HL-60 (cell line): Measurements from ENCODE around the gene GPR142.

Source experiments
- POLR2AphosphoS5 ChIP-seq: IDR thresholded peaks from 2 replicates; pipeline ENCODE4 v1.6.1; 2012; ENCODE audit warnings: low read depth
- TF ChIP-seq, protein P1 (sequence below): IDR thresholded peaks from one replicate; pipeline ENCODE4 v1.5.1; 2011; ENCODE audit warnings: low read length, control low read depth, inconsistent platforms; ENCODE audit not compliant: insufficient read depth
- TF ChIP-seq, protein P2 (sequence below): IDR thresholded peaks from 2 replicates; pipeline ENCODE4 v1.6.1; 2012; ENCODE audit warnings: low read depth; ENCODE audit not compliant: insufficient replicate concordance

DNA sequence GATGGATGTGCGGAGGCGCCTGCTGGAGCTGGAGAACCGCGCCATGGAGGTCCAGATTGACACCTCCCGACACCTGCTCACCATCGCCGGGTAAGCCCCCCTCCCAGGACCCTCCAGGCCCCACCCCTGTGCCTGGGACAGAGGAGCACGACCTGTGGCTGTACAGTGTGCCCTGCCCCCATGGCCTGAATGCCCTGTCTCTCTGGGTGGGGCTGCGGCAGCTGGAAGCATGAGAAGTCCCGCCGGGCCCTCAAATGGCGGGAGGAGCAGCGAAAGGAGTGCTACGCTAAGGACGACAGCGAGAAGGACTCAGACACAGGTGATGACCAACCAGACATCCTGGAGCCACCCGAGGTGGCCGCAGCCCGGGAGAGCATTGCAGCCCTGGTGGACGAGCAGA, 16.8 kb upstream of the GPR142 start:
- TF ChIP-seq, protein P1, sequence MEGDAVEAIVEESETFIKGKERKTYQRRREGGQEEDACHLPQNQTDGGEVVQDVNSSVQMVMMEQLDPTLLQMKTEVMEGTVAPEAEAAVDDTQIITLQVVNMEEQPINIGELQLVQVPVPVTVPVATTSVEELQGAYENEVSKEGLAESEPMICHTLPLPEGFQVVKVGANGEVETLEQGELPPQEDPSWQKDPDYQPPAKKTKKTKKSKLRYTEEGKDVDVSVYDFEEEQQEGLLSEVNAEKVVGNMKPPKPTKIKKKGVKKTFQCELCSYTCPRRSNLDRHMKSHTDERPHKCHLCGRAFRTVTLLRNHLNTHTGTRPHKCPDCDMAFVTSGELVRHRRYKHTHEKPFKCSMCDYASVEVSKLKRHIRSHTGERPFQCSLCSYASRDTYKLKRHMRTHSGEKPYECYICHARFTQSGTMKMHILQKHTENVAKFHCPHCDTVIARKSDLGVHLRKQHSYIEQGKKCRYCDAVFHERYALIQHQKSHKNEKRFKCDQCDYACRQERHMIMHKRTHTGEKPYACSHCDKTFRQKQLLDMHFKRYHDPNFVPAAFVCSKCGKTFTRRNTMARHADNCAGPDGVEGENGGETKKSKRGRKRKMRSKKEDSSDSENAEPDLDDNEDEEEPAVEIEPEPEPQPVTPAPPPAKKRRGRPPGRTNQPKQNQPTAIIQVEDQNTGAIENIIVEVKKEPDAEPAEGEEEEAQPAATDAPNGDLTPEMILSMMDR: no peak
- TF ChIP-seq, protein P2, sequence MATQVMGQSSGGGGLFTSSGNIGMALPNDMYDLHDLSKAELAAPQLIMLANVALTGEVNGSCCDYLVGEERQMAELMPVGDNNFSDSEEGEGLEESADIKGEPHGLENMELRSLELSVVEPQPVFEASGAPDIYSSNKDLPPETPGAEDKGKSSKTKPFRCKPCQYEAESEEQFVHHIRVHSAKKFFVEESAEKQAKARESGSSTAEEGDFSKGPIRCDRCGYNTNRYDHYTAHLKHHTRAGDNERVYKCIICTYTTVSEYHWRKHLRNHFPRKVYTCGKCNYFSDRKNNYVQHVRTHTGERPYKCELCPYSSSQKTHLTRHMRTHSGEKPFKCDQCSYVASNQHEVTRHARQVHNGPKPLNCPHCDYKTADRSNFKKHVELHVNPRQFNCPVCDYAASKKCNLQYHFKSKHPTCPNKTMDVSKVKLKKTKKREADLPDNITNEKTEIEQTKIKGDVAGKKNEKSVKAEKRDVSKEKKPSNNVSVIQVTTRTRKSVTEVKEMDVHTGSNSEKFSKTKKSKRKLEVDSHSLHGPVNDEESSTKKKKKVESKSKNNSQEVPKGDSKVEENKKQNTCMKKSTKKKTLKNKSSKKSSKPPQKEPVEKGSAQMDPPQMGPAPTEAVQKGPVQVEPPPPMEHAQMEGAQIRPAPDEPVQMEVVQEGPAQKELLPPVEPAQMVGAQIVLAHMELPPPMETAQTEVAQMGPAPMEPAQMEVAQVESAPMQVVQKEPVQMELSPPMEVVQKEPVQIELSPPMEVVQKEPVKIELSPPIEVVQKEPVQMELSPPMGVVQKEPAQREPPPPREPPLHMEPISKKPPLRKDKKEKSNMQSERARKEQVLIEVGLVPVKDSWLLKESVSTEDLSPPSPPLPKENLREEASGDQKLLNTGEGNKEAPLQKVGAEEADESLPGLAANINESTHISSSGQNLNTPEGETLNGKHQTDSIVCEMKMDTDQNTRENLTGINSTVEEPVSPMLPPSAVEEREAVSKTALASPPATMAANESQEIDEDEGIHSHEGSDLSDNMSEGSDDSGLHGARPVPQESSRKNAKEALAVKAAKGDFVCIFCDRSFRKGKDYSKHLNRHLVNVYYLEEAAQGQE: no peak
- TF ChIP-seq POLR2AphosphoS5: no peak
